CD14-positive monocyte (primary cell): ENCODE measurements around the gene EEPD1. TPM values are rescaled to one million over a fixed set of nuclear protein-coding genes. Genes with fewer than 3 reads are reported as not detected.

Experiments
- DNase-seq, 3 donors: peaks; one replicate each; pipeline ENCODE4 v3.0.0-alpha.2; 2011 to 2022
- H2AFZ ChIP-seq: 2 replicates; pipeline ENCODE4 v1.6.0; 2012; ENCODE audit warnings: mild to moderate bottlenecking, low read depth, low read length, inconsistent platforms; ENCODE audit not compliant: insufficient read depth, poor library complexity, severe bottlenecking
- H3K27ac ChIP-seq, 2 donors: 1 replicate in 1 of 2; 2 replicates in 1 of 2; pipeline ENCODE4 v1.5.1; 2012 to 2013; ENCODE audit warnings: low read length in 2 of 2, control low read depth in 1 of 2, inconsistent platforms in 1 of 2, low read depth in 1 of 2, mild to moderate bottlenecking in 1 of 2
- H3K27me3 ChIP-seq, 2 donors: one replicate each; pipeline versions ENCODE4 v1.6.0 to v1.6.1; 2011 to 2013; ENCODE audit warnings: low read length in 2 of 2; ENCODE audit not compliant: control insufficient read depth in 2 of 2, insufficient read depth in 2 of 2
- H3K36me3 ChIP-seq, 2 donors: replicated peaks in 1 of 2; 1 replicate in 1 of 2; 2 replicates in 1 of 2; pipeline versions ENCODE4 v1.5.1 to v1.6.1; 2012 to 2013; ENCODE audit warnings: low read length in 2 of 2, control low read depth in 1 of 2, inconsistent platforms in 1 of 2, mild to moderate bottlenecking in 1 of 2; ENCODE audit not compliant: insufficient read depth in 2 of 2, control insufficient read depth in 1 of 2
- H3K4me1 ChIP-seq, 2 donors: 1 replicate in 1 of 2; 2 replicates in 1 of 2; pipeline versions ENCODE4 v1.5.1 to v1.6.1; 2012 to 2013; ENCODE audit warnings: low read length in 2 of 2, control low read depth in 1 of 2, inconsistent platforms in 1 of 2, mild to moderate bottlenecking in 1 of 2, moderate library complexity in 1 of 2; ENCODE audit not compliant: insufficient read depth in 2 of 2, control insufficient read depth in 1 of 2
- H3K4me2 ChIP-seq: replicated peaks from 2 replicates; pipeline ENCODE3; 2012; ENCODE audit warnings: low read length, moderate library complexity, mild to moderate bottlenecking; ENCODE audit not compliant: poor library complexity, severe bottlenecking; ENCODE audit errors: extremely low read depth
- H3K4me3 ChIP-seq, 3 experiments: fragments of 200-600 bp in 1 of 3; sonication (generic) in 1 of 3; replicated peaks in 1 of 3; 1 replicate in 2 of 3; 2 replicates in 1 of 3; pipeline ENCODE4 v1.5.1; 2011 to 2013; ENCODE audit warnings: low read length in 3 of 3, mild to moderate bottlenecking in 3 of 3, control low read depth in 2 of 3, low read depth in 2 of 3, inconsistent platforms in 1 of 3, moderate library complexity in 1 of 3
- H3K79me2 ChIP-seq: 2 replicates; pipeline ENCODE4 v1.6.0; 2012; ENCODE audit warnings: mild to moderate bottlenecking, control low read depth, inconsistent platforms, low read length, moderate library complexity; ENCODE audit not compliant: insufficient read depth
- H3K9ac ChIP-seq: 2 replicates; pipeline ENCODE4 v1.6.0; 2017; ENCODE audit warnings: low read length, mild to moderate bottlenecking; ENCODE audit not compliant: insufficient read depth, poor library complexity, severe bottlenecking
- H3K9me3 ChIP-seq, 2 donors: replicated peaks in 1 of 2; 1 replicate in 1 of 2; 2 replicates in 1 of 2; pipeline versions ENCODE4 v1.5.1 to v1.6.1; 2012 to 2013; ENCODE audit warnings: low read length in 2 of 2, control low read depth in 1 of 2; ENCODE audit not compliant: control insufficient read depth in 1 of 2, insufficient read depth in 1 of 2
- H4K20me1 ChIP-seq: 2 replicates; pipeline ENCODE4 v1.6.0; 2012; ENCODE audit warnings: mild to moderate bottlenecking, low read length, control low read depth, moderate library complexity; ENCODE audit not compliant: insufficient read depth
- H3K27ac Mint-ChIP-seq, 7 donors: one replicate each; pipeline ENCODE4 v1.8.0; 2020; ENCODE audit warnings: mild to moderate bottlenecking in 7 of 7, mixed read lengths in 7 of 7, moderate library complexity in 6 of 7, inconsistent platforms in 2 of 7
- H3K27me3 Mint-ChIP-seq, 3 donors: one replicate each; pipeline ENCODE4 v1.8.0; 2021 to 2022; ENCODE audit warnings: low read depth in 3 of 3, mild to moderate bottlenecking in 3 of 3, mixed read lengths in 3 of 3, moderate library complexity in 3 of 3, inconsistent platforms in 1 of 3
- H3K36me3 Mint-ChIP-seq, 2 donors: one replicate each; pipeline ENCODE4 v1.8.0; 2020; ENCODE audit warnings: mixed read lengths in 2 of 2, inconsistent platforms in 1 of 2, mild to moderate bottlenecking in 1 of 2
- H3K4me1 Mint-ChIP-seq: one replicate; pipeline ENCODE4 v1.8.0; 2020; ENCODE audit warnings: mild to moderate bottlenecking, mixed read lengths
- H3K4me3 Mint-ChIP-seq, 2 donors: one replicate each; pipeline ENCODE4 v1.8.0; 2020; ENCODE audit warnings: mild to moderate bottlenecking in 2 of 2, mixed read lengths in 2 of 2, moderate library complexity in 1 of 2
- H3K9me3 Mint-ChIP-seq, 7 donors: one replicate each; pipeline ENCODE4 v1.8.0; 2020 to 2022; ENCODE audit warnings: mixed read lengths in 7 of 7, mild to moderate bottlenecking in 6 of 7, moderate library complexity in 6 of 7, inconsistent platforms in 2 of 7
- WGBS: methylation state at CpG from one replicate; pipeline ENCODE4 v1.1.5; 2013; ENCODE audit warnings: missing lambda C conversion rate; ENCODE audit not compliant: insufficient coverage; 5-methylcytosine and 5-hydroxymethylcytosine counted together
- intact Hi-C, 2 donors: fragments of 100-400 bp; cut with micrococcal nuclease; formaldehyde crosslinking; loops; one replicate each; pipeline versions ENCODE4 v1.15.0 to v1.15.1; 2023
- polyA plus RNA-seq, 3 donors: library from polyadenylated mRNA; depleted of rRNA in 1 of 3; unstranded in 2 of 3; stranded (reverse) in 1 of 3; fragments of 300-500 nt in 2 of 3; fragments of >200 nt in 1 of 3; fragmentation: Illumina TruSeq in 2 of 3; gene quantifications; 1 replicate in 2 of 3; 2 replicates in 1 of 3; pipeline ENCODE4 v1.2.3, GENCODE V29; 2012 to 2021
- TF ChIP-seq, protein P1 (sequence below): fragments of 200-600 bp; IDR thresholded peaks from one replicate; pipeline ENCODE4 v1.8.0; 2022; ENCODE audit warnings: antibody characterized with exemption, mild to moderate bottlenecking

The EEPD1 gene
- polyA plus RNA-seq, 3 donors, result 8.6 to 14.4 (median 12.6) TPM

DNA sequence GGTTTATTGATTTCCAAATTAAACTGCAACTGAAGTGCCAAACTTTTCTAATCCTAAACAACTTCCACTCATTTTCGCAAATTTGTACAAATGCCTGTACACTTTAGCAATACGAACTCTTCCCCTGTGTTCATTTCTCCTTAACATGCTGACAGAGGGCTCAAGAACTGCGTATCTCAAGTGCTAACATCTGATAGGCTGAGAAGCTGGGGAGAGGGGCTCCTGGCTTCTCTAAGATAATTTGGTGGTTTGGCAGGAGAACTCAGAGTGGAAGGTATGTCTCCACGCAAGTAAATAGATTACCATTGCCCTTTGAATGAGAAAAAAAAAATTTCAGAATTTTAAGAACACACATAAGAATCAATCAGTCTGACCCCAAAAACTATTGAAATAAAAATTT lies 183.3 kb downstream of the EEPD1 start:
- Histone ChIP-seq H4K20me1 (no peaks in the 10 kb centered on the region), H3K9me3 (peaks cover 0 to 6% of the 10 kb centered on the region in 2 donors), H3K9ac (no peak overlapping the region), H3K27me3 (no peaks in the 10 kb centered on the region), H3K27ac (no peak overlapping the region), H3K4me3 (no peak overlapping the region), H3K79me2 (no peaks in the 10 kb centered on the region), H3K4me2 (no peak overlapping the region), H2AFZ (no peak overlapping the region), H3K36me3 (no peaks in the 10 kb centered on the region), H3K4me1 (no peaks in the 10 kb centered on the region)
- Mint-ChIP-seq H3K9me3 (peaks cover 0 to 10% (median 7%) of the 10 kb centered on the region in 7 donors), H3K4me3 (no peak overlapping the region), H3K36me3 (no peaks in the 10 kb centered on the region), H3K4me1 (no peaks in the 10 kb centered on the region), H3K27ac (no peak overlapping the region), H3K27me3 (no peaks in the 10 kb centered on the region)
- intact Hi-C loops, result no loop called here
- TF ChIP-seq, protein P1, sequence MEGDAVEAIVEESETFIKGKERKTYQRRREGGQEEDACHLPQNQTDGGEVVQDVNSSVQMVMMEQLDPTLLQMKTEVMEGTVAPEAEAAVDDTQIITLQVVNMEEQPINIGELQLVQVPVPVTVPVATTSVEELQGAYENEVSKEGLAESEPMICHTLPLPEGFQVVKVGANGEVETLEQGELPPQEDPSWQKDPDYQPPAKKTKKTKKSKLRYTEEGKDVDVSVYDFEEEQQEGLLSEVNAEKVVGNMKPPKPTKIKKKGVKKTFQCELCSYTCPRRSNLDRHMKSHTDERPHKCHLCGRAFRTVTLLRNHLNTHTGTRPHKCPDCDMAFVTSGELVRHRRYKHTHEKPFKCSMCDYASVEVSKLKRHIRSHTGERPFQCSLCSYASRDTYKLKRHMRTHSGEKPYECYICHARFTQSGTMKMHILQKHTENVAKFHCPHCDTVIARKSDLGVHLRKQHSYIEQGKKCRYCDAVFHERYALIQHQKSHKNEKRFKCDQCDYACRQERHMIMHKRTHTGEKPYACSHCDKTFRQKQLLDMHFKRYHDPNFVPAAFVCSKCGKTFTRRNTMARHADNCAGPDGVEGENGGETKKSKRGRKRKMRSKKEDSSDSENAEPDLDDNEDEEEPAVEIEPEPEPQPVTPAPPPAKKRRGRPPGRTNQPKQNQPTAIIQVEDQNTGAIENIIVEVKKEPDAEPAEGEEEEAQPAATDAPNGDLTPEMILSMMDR, result no peak
- WGBS, result no CpG with 5 or more reads among the region's 4 CpGs
- no peak for DNase-seq

DNA sequence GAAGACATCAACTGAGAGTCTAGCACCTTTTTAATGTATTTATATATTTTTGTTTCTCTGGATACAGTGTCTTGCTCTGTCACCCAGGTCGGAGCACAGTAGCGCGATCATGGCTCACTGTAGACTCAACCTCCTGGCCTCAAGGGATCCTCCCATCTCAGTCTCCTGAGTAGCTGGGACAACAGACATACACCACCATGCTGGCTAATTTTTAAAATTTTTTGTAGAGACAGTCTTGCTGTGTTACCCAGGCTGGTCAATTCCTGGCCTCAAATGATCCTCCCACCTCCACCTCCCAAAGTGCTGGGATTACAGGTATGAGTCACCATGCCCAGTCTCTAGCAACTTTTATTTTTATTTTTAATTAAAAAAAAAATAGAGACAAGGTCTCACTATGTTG lies 185.2 kb downstream of the EEPD1 start:
- 100% methylated on average over 3 of the region's 3 CpGs for WGBS
- Mint-ChIP-seq H3K36me3 (no peaks in the 10 kb centered on the region), H3K27ac (no peak overlapping the region), H3K9me3 (peaks cover 0 to 4% (median 0%) of the 10 kb centered on the region in 7 donors), H3K27me3 (no peaks in the 10 kb centered on the region), H3K4me1 (no peaks in the 10 kb centered on the region), H3K4me3 (no peak overlapping the region)
- DNase-seq, result no peak
- TF ChIP-seq, protein P1, result no peak
- Histone ChIP-seq H3K36me3 (no peaks in the 10 kb centered on the region), H3K4me3 (no peak overlapping the region), H3K4me2 (no peak overlapping the region), H2AFZ (no peak overlapping the region), H3K9ac (no peak overlapping the region), H3K27me3 (no peaks in the 10 kb centered on the region), H3K9me3 (no peaks in the 10 kb centered on the region), H4K20me1 (no peaks in the 10 kb centered on the region), H3K4me1 (no peaks in the 10 kb centered on the region), H3K27ac (no peak overlapping the region), H3K79me2 (no peaks in the 10 kb centered on the region)
- intact Hi-C loops, result no loop called here
